Astrocyte of the spinal cord (primary cell): ENCODE results near the gene GABRB3.

Experiments used
- DNase-seq: peaks from one replicate; pipeline ENCODE4 v3.0.0; 2011; ENCODE audit warnings: low read depth, low spot score
- H3K4me3 ChIP-seq: 2 replicates; pipeline ENCODE4 v1.5.1; 2011; ENCODE audit warnings: low read depth, mild to moderate bottlenecking, low read length, moderate library complexity
- in situ Hi-C: cut with HindIII; loops from 2 replicates; pipeline ENCODE4 v1.10.0; 2017; ENCODE audit warnings: low sequenced_read_pairs
- TF ChIP-seq, protein P1 (sequence below): IDR thresholded peaks from 2 replicates; pipeline ENCODE4 v1.5.1; 2012; ENCODE audit warnings: low read depth, mild to moderate bottlenecking, low read length, inconsistent platforms

Gene GABRB3

DNA sequence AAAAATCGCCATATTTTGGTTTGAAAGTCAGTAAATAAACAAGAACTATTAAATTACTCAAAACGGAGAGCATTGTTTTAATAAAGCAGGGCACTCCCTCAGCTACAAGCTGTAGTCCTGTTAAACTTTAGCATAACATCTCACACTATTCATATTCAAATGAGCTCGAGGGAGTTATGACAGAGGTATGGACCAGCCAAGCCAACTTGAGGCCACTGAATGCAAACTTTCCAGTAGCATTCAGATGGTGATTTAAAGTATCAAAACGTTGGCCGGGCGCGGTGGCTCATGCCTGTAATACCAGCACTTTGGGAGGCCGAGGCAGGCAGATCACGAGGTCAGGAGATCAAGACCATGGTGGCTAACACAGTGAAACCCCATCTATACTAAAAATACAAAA lies 132.9 kb downstream of the GABRB3 start:
- DNase-seq, result no peak
- TF ChIP-seq, protein P1, sequence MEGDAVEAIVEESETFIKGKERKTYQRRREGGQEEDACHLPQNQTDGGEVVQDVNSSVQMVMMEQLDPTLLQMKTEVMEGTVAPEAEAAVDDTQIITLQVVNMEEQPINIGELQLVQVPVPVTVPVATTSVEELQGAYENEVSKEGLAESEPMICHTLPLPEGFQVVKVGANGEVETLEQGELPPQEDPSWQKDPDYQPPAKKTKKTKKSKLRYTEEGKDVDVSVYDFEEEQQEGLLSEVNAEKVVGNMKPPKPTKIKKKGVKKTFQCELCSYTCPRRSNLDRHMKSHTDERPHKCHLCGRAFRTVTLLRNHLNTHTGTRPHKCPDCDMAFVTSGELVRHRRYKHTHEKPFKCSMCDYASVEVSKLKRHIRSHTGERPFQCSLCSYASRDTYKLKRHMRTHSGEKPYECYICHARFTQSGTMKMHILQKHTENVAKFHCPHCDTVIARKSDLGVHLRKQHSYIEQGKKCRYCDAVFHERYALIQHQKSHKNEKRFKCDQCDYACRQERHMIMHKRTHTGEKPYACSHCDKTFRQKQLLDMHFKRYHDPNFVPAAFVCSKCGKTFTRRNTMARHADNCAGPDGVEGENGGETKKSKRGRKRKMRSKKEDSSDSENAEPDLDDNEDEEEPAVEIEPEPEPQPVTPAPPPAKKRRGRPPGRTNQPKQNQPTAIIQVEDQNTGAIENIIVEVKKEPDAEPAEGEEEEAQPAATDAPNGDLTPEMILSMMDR, result no peak
- no peak overlapping the region for H3K4me3 ChIP-seq
- in situ Hi-C loops, result no loop called here

DNA sequence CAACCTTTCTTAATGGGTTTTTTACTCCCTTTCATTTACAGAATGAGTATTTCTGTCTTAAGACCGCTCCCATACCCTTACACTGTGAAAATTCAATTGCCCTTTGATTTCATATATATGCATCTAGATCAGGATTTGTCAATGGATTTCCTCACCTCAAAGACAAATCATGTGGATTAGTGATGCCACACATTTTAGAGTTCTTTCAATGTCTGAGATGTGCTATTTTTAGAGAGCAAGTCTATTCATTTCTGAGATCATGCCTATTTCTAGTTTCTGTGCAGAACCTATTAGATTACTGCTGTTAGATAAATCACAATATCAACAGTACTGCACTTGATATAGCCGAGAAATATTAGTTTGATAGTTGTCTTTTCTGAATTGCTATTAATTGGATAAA lies 137.3 kb downstream of the GABRB3 start:
- no peak overlapping the region for H3K4me3 ChIP-seq
- TF ChIP-seq, protein P1, result no peak
- in situ Hi-C loops, result no loop called here
- DNase-seq, result no peak

DNA sequence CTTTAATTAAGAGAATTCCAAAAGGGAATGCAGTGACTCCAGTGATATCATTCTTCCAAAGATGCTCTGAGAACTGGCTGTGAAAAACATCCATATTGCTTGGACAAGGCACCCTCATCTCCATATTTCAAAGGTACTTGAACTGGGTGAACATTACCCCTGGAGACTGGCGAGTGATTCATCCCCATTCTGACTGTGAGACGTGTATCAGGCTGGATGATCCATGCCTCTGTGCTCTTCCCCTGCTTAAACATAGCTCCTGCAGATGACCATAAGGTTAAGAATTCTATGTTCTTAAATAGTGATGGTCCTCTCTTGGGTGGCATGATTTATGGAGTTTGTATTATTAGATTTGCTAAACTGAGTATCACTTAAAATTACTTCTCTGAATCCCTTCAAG lies 137.8 kb downstream of the GABRB3 start:
- no peak overlapping the region for H3K4me3 ChIP-seq
- TF ChIP-seq, protein P1, result no peak
- no peak for DNase-seq
- in situ Hi-C loops, result no loop called here

DNA sequence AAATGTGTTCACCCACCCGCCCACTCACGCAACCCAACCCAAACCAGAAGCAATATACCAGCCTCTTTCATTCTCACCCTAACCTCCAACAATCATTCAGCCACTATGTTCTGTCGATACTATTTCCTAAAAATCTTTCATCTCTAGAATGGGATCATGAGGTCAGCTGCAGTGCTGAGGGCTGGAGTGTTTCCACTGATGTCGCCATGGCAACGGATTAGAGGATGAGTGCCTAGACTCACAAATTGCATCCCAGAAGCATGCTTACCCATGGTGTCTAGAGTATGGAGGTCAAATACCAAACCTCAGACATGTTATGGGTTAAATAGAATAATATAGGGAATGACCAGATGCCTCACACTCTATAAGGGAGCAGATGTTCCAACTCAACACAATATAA lies 138.5 kb downstream of the GABRB3 start:
- in situ Hi-C loops, result no loop called here
- no peak overlapping the region for H3K4me3 ChIP-seq
- no peak for DNase-seq
- TF ChIP-seq, protein P1, result no peak

DNA sequence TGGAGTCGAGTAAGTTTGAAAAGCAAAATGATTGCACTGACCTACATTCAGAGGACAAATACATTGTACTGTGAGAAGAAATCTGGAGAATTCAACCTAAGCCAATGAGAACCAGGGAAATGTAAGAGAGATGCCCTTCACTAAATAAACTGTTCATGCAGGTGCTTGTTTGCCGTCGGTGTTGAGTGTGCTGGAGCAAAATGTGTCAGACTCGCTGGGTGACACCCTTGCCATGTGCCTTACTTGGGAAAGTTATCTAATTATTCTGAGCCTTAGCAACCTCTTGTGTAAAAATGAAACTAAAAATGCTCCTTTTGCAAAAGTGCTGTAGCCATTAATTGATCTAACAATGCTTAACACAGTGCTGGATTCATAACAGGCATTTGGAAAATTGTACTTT lies 140.4 kb downstream of the GABRB3 start:
- TF ChIP-seq, protein P1, result no peak
- DNase-seq, result no peak
- no peak overlapping the region for H3K4me3 ChIP-seq
- in situ Hi-C loops, result no loop called here

DNA sequence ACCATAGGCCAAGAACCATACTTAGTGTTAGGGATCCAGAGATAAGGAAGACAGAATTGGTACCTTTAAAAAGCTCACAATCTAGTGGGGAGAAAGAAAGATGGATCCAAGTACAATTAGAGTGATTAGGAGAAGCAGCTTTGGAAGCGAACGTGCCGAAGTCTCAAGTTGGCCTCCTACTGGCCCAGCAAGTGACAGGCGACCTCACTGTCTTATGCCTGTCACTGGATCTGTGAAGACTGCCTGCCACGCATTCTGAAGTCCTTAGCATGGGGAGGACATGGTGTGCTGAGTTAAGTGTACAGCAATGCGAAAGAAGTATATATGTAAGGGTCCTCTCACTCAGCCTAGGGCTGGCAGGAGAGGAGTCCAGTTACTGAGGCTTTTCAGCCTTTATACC lies 141.0 kb downstream of the GABRB3 start:
- in situ Hi-C loops, result no loop called here
- no peak for DNase-seq
- no peak overlapping the region for H3K4me3 ChIP-seq
- TF ChIP-seq, protein P1, result no peak

DNA sequence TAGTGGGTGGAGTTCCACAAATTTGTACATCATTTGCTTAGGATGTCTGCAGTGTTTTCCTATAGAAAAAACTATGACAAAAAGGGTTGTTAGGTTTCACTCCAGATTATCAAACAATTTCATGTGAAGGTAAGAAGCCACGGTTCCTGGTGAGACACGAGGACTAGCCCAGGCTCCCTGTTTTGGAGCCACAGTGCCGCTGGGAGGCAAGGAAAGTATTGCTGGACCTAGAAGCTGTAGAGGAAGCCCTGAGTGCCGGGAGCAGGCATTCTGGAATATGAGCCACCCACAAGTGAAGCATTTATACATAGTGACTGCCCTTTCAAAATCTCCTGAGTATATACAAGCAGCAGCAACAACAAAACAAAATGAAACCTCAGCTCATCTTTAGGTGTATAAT lies 142.0 kb downstream of the GABRB3 start:
- DNase-seq, result no peak
- TF ChIP-seq, protein P1, result no peak
- H3K4me3 ChIP-seq, result no peak overlapping the region
- in situ Hi-C loops, result no loop called here
